Measurements from ENCODE around the gene SLC36A4.
"Not testable (repeated sequence)": the region's sequence is repeated elsewhere in the genome, so short reads cannot be mapped to it uniquely, and the experiment has no call there.

SLC36A4 gene

DNA sequence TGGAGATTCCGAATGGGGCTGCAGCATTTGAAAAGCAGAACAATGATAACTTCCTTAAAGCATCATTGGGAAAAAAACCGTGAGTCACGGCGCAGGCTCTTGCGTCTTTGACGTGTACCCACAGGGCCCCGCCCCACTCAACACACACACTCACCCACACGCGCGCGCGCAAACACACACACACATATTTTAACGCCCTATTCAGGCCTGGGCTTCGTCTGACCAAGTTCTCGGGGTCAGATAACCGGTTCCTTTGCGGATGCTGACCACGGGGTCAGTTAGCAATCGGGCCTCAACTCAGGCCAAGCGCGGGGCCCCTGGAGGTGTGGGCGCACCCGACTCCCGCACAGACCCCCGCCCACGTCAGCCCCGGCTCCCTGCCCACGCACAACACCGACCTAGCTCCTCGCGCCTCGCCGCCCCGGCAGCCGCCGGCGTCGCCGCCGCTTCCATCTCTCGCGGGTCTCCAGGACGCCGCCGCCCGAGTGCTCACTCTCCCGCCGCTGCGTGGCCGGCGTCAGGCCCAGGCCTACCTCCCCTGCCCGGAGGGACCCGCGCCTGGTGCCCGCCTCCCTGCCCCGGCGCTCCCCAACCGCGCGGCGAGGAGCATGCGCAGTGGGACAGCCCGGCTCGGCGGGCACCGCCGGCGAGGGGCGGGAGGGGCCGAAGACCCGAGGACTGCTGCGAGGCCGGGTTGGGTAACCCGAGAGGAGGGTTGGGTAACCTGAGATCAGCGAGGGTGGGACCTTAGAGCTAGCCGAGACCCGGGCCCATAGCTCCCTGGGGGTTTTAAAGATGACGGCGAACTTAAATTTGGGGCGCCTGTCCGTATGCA lies at the start of gene SLC36A4:
SLC36A4 (minus strand) TSS at position 612 of the 835 bp plus-strand sequence; CDS start at position 453, 159 bp downstream.
- no peak for DNase-seq

DNA sequence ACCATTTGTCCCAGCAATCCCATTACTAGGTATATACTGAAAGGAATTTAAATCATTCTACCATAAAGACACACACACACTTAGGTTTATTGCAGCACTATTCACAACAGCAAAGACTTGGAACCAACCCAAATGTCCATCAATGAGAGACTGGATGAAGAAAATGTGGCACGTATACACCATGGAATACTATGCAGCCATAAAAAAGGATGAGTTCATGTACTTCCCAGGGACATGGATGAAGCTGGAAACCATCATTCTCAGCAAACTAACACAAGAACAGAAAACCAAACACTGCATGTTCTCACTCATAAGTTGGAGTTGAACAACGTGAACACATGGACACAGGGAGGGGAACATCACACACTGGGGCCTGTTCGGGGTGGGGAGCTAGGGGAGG lies 49.0 kb upstream of the SLC36A4 start:
- not testable (repeated sequence) for DNase-seq

DNA sequence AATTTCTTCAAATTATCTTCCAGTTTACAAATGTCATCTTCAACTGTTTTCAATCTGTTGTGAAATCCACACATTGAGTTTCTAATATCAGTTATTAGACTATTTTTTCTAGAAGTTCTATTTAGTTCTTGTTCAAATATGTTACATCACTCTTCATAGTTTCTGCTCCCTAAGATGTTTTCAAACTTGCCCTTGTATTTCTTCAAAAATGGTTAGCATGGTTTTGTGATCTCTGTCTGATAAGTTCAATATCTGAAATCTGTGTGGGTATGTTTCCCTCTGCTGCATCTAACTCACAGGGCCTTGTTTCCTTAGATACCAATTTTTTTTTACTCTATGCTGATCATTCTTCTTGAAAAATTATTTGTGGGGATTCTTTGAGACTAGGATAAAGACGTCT lies 46.2 kb upstream of the SLC36A4 start:
- DNase-seq, result no peak

GRCh38 chr11:93239966-93240365 lies 42.2 kb upstream of the SLC36A4 start:
- DNase-seq, result no peak

DNA sequence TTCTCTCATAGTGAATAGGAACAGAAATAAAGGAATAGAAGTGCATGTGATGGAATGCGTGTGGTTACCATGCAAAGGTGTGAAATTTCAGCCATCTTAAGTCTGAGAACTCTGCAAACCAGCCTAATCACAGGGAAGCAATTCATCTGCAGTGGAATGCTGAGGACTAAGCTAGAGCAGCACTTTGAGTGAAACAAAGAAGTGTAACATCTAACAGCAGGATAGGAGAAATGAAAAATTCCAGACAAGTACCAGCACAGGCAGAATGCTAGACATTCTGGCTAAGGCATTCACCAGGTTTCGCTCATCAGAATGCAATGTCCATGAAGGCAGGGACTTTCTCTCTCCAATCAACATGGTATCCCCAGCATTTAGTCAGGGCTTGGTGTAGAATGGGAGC lies 41.2 kb upstream of the SLC36A4 start:
- DNase-seq, result no peak

DNA sequence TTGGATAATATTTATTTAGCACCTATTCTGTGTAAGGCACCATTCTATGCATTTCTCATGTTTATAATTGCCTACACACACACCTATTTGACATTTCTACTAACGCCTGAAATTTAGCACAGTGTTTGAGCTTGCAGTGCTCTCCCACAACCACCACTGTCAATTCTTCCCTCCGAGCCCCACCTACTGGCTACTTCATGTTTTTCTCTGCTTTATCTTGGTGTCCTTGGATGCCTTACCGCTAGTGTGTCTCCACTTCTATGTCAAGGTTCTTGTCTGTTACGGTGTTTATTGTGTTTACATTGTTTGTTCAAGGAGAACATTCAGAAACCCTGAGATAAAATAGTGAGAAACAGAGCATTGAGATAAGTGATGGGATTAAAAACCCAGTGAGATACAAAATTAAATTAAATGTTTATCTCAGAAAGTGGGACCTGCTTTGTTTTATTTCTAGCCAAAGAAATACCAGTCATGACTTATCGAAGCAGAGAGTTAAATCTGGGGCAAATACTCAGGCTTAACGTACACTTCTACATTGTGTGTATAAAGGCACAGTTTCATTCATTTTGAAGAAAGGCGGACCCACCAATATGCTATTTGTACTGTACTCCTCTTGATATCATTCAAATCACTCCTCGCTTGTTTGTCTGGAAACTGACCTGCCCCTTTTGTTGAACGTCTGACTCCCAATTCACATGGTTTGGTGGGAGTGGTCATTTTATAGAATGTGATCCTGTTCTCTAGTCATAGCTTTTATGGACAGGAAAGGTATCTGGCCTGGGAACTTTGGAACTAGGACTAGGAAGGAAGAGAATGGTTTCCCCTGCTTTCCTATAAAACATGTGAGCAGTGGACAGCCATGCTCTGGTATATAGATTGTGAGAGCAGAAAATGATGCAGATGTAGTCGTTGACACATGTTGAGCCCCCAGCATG lies 39.2 kb upstream of the SLC36A4 start:
- DNase-seq, result no peak

- DNase-seq, result peak; percentile 17
Observed at GRCh38 chr11:93234602-93235207, 36.9 kb upstream of the SLC36A4 start.

DNA sequence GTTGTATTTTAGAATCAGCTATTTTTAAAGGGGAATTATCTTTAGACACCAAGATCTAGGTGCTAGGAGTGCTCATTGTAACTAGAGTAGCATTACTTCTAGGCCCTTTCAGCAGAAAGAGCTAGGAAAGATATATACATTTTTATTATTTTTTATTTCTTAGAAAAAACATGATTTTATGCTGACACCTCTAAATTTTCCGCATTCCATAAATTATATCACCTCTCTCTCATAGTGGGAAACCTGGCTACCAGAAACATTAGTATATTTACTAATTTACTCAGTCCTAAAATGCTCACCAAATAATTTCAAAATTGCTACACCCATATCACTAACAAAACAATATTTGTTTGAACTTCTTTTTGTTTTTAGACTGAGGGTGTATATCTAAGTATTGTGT lies 32.1 kb upstream of the SLC36A4 start:
- DNase-seq, result no peak

GRCh38 chr11:93225662-93226061 lies 27.9 kb upstream of the SLC36A4 start:
- DNase-seq, result no peak

- DNase-seq, result no peak
Observed at GRCh38 chr11:93221539-93221938, 23.7 kb upstream of the SLC36A4 start.

- DNase-seq, result no peak
Observed at GRCh38 chr11:93220078-93220477, 22.3 kb upstream of the SLC36A4 start.

GRCh38 chr11:93219440-93219839 lies 21.6 kb upstream of the SLC36A4 start:
- no peak for DNase-seq

- no peak for DNase-seq
Observed at GRCh38 chr11:93216511-93217101, 18.8 kb upstream of the SLC36A4 start.

DNA sequence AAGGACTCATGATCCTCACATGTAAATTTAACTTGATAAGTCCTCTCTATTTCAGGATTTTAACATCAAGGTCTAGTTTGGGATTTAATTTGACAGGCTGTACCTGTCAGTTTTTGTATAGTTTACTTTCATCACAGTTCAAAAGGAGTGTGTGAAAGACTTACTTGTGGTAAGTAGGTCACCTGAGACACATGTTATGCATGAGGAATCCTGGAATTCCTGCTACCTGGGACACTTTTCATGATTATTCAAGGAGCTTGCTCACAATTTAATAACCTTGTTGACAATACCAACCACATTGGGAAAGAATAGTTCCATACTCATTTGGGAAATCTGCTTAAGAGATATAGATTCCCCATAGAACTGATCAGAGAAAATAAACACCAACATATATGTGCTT lies 15.8 kb upstream of the SLC36A4 start:
- no peak for DNase-seq

GRCh38 chr11:93212094-93212493 lies 14.3 kb upstream of the SLC36A4 start:
- no peak for DNase-seq

DNA sequence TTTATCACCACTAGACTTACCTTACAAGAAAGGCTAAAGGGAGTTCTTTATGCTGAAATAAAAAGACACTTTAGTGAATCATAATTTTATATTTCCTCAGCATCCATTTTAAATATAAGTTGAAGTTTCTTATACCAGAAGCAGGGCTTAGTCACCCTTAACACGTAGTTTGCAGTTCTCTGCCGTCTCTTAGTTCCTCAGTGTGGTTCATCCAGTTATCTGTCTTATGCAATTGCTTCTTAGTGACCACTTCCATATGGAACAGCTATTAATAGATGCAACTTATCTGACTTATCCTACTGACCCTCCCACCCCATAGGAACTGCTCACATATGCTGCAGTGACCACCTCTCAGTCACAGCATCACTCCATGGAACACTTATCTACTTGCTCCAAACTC lies 11.7 kb upstream of the SLC36A4 start:
- no peak for DNase-seq

- DNase-seq, result no peak
Observed at GRCh38 chr11:93208663-93209270, 11.0 kb upstream of the SLC36A4 start.

- no peak for DNase-seq
Observed at GRCh38 chr11:93199616-93200015, 1.8 kb upstream of the SLC36A4 start.

DNA sequence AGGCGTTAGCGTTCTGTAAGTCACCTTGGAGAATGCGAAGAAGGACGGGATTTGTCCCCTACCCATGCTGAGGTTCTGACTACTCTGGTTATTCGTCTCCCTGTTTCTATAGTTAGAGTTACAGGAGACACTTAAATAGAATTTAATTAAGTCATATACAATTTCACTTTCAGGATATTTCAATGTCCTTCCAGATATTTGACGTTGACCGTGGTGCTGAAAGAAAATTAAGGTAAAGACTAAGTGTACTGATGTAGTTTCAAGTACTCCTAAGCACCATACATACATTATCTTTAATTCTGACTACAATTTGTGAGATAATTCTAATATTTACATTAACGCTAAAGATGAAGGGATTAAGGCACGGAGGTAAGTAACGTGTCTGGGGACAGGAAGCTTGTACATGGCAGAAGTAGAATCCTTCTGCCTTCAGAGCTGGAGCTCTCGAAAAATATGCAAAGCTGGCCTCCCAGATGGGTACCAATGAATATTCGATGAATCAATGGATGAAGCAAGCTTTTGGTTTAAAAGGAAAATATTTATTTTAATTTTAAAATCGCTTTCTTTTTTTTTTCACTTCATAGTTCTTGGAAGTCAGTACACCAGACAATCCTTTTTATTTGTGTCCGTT lies 539 bp upstream of the SLC36A4 start:
- DNase-seq, result no peak

DNA sequence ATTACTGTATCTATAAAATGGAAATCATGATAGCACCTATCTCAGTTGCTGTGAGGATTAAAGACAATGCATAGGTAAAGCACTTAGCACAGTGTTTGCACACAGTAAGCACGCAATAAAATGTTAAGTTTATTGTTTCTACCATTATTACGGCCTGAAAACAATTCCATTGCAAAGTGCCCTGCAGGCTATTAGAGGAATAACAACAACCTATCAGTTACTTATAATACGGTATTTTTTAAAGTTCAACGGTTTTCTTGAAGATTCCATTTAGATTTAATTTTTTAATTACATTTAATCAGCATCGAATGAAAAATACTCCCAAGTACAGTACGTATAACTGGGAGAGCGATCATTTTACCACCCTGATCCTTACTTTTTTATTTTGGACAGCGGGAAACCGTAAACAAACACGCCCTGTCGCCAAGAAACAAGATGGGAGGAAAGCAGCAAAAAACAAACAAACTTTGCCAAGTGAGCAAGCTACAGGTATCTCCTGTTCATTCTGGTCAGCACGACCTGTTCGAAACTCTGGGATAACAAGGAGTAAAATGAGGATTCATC lies 893 bp downstream of the SLC36A4 start:
- DNase-seq, result no peak

DNA sequence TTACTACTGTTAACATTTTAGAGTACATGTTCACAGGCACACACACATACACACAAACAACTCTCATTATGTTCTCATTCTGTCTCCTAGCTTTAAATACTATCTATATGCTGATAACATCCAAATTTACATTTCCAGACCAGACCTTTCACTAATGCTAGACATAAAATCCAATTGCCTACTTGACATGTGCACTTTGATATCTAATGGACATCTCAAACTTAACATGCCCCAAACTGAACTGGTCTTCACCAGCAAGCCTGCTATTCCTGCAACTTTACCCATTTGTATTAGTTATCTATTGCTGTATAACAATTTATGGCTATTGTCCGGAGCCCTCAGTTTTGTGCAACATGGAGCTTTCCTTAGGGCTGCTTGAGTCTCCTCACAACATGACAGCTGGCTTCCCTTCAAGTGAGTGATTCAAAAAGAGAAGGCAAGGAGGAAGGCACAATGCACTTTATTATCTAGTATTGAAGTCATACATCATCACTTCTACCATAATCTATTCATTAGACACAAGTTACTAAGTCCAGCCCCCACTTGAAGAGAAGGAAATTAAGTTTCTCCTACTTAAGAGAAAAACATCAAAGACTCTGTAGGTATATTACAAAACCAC lies 3.0 kb downstream of the SLC36A4 start:
- DNase-seq, result no peak
